ENCODE data around the gene SYNJ2. TPM values are rescaled to one million over a fixed set of nuclear protein-coding genes. Genes with fewer than 3 reads are reported as not detected.
A peak's percentile ranks its signal among the peaks of the same experiment; 100 is the strongest.

SYNJ2 gene
- total RNA-seq, 4 donors from 2014 or later, result 6.6 to 15.6 (median 9.8) TPM

DNA sequence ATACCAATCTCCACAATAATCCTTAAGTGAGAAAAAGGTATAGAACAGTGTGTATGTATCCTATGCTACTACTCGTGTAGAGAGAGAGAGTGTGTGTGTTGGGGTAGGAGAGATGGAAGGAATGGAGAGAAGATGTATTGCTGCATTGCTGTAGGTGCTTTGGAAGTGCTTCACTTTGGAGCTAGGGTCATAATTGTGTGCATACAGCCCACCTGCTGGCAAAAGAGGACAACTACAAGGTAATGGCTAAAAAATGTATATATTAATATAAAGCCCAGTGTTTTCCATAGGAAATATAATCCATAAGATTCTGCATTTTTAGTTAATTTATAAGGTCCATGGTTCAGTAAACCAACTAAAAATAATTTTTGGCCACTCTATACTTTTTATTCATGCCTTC, 150.3 kb downstream of the SYNJ2 start:
- Histone ChIP-seq H3K36me3 (peaks cover 0 to 29% (median 0%) of the 10 kb centered on the region in 3 donors), H3K4me3 (no peak overlapping the region), H3K27ac (no peak overlapping the region), H3K27me3 (no peaks in the 10 kb centered on the region), H3K9me3 (no peaks in the 10 kb centered on the region), H3K4me1 (no peaks in the 10 kb centered on the region)
- 33 to 36% methylated on average over 1 of the region's 1 CpG for WGBS, 2 donors
- intact Hi-C loops (cut with DNase I), result no loop called here
- DNase-seq, result no peak
- no peak for TF ChIP-seq POLR2A (IDR thresholded peaks at IDR 0.05)
- peak in 2 of 6 experiments; percentile 33 to 42 for TF ChIP-seq CTCF (IDR thresholded peaks at IDR 0.05)

DNA sequence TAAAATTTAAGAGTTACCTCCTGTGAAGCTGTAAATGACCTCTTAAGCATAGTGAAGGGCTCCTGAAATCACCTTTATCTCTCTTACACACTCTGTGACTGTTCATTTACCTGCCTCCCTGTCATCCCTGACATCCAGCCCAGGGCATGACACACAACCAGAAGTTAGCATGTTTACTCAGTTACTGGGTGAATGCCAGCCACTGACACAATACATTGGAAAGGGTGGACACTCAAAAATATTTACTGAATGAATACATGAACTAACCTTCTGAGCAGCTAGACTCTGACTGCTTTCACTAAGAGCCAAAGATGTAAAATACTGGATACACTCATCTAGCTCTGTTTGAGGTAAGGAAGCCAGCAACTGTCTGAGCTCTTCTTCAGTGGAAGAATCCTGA, 161.1 kb downstream of the SYNJ2 start:
- DNase-seq, result no peak
- TF ChIP-seq POLR2A (IDR thresholded peaks at IDR 0.05) (no peak), CTCF (IDR thresholded peaks at IDR 0.05) (no peak)
- no peaks in the 10 kb centered on the region for H3K9me3 ChIP-seq
- H3K36me3 ChIP-seq, result peaks cover 0 to 72% (median 3%) of the 10 kb centered on the region in 3 donors
- H3K27me3 ChIP-seq, result no peaks in the 10 kb centered on the region
- intact Hi-C loops (cut with DNase I), result no loop called here
- no peak overlapping the region for H3K4me3 ChIP-seq
- peak overlapping the region in 1 of 4 donors; percentile 14 for H3K27ac ChIP-seq
- H3K4me1 ChIP-seq, result no peaks in the 10 kb centered on the region

DNA sequence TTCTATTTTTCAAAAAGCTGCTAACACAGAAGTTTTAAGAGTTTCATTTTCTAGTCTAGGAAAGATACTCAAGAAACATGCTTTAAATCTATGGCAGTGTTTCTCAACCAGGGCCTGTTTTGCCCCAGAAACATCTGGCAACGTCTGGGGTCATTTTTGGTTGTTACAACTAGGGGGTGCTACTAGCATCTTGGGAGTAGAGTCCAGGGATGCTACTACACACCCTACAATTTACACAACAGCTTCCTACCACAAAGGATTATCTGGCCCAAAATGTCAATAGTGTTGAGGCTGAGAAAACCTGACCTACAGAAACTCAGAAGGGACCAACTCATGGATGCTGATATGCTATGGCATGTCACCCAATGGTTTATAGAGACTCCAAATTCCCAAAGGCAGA, 162.0 kb downstream of the SYNJ2 start:
- no peak for TF ChIP-seq POLR2A (IDR thresholded peaks at IDR 0.05)
- peak in 1 of 6 experiments; percentile 12 for TF ChIP-seq CTCF (IDR thresholded peaks at IDR 0.05)
- Histone ChIP-seq H3K4me3 (no peak overlapping the region), H3K9me3 (no peaks in the 10 kb centered on the region), H3K27ac (no peak overlapping the region), H3K27me3 (no peaks in the 10 kb centered on the region), H3K4me1 (no peaks in the 10 kb centered on the region), H3K36me3 (peaks cover 0 to 68% (median 3%) of the 10 kb centered on the region in 3 donors)
- DNase-seq, result no peak
- intact Hi-C loops (cut with DNase I), result no loop called here
- WGBS, 2 donors, result 67 to 70% methylated on average over 1 of the region's 1 CpG

Small RNAs within 50 kb of the gene (small RNA-seq; reads per million reads assigned to genes)
- gene RNU6-786P, result 0 reads per million in 4 donors

Other genes starting within 250 kb of the SYNJ2 start
- gene SNX9, start 158.6 kb upstream of the SYNJ2 start, total RNA-seq, result 10 to 100 TPM; 19.9 to 39.9 (median 33.5) TPM
- 10 to 100 TPM in 2 of 4 donors, 1 to 10 TPM in 2; 5.2 to 14.9 (median 10.1) TPM for gene SERAC1, start 186.4 kb downstream of the SYNJ2 start, total RNA-seq
- gene GTF2H5, start 186.5 kb downstream of the SYNJ2 start, total RNA-seq, result 1 to 10 TPM; 2.5 to 6.2 (median 3.5) TPM